Glutamatergic neuron (in vitro differentiated cells): ENCODE results near the gene SEMA7A. TPM values are rescaled to one million over a fixed set of nuclear protein-coding genes. Genes with fewer than 3 reads are reported as not detected.
A peak's percentile ranks its signal among the peaks of the same experiment; 100 is the strongest.

Experiments
- DNase-seq: peaks from one replicate; pipeline ENCODE4 v3.0.0; 2022
- H3K27ac Mint-ChIP-seq: one replicate; pipeline ENCODE4 v1.8.0; 2020; ENCODE audit warnings: mild to moderate bottlenecking, mixed read lengths, inconsistent platforms; ENCODE audit not compliant: unreplicated experiment
- H3K27me3 Mint-ChIP-seq: one replicate; pipeline ENCODE4 v1.8.0; 2020; ENCODE audit warnings: mild to moderate bottlenecking, moderate library complexity, mixed read lengths, inconsistent platforms; ENCODE audit not compliant: unreplicated experiment
- H3K36me3 Mint-ChIP-seq: one replicate; pipeline ENCODE4 v1.8.0; 2020; ENCODE audit warnings: mild to moderate bottlenecking, mixed read lengths, inconsistent platforms; ENCODE audit not compliant: unreplicated experiment
- H3K4me1 Mint-ChIP-seq: one replicate; pipeline ENCODE4 v1.8.0; 2020; ENCODE audit warnings: mild to moderate bottlenecking, low read depth, mixed read lengths, inconsistent platforms; ENCODE audit not compliant: unreplicated experiment
- H3K4me3 Mint-ChIP-seq: one replicate; pipeline ENCODE4 v1.8.0; 2020; ENCODE audit warnings: mild to moderate bottlenecking, mixed read lengths, inconsistent platforms; ENCODE audit not compliant: unreplicated experiment
- H3K9me3 Mint-ChIP-seq: one replicate; pipeline ENCODE4 v1.8.0; 2020; ENCODE audit warnings: mild to moderate bottlenecking, moderate library complexity, mixed read lengths, inconsistent platforms; ENCODE audit not compliant: unreplicated experiment
- total RNA-seq: library from RNA; stranded (reverse); fragmentation: NEBNext Ultra II Directional; extraction: Animal tissue kit (Norgen Biotek cat#: 25700); gene quantifications from one replicate; pipeline ENCODE4 v1.2.1, GENCODE V29; 2021; ENCODE audit not compliant: unreplicated experiment
- TF ChIP-seq, protein P1 (sequence below): fragments of 200-600 bp; sonication (generic); IDR thresholded peaks from one replicate; pipeline ENCODE4 v1.5.0; 2021; ENCODE audit not compliant: partially characterized antibody, unreplicated experiment

Gene SEMA7A
- total RNA-seq, 1 donor from 2014 or later: 16.2 TPM

GRCh38 chr15:74454764-74455500 lies 21.2 kb upstream of the SEMA7A start:
- H3K9me3 Mint-ChIP-seq: no peaks in the 10 kb centered on the region
- TF ChIP-seq, protein P1, sequence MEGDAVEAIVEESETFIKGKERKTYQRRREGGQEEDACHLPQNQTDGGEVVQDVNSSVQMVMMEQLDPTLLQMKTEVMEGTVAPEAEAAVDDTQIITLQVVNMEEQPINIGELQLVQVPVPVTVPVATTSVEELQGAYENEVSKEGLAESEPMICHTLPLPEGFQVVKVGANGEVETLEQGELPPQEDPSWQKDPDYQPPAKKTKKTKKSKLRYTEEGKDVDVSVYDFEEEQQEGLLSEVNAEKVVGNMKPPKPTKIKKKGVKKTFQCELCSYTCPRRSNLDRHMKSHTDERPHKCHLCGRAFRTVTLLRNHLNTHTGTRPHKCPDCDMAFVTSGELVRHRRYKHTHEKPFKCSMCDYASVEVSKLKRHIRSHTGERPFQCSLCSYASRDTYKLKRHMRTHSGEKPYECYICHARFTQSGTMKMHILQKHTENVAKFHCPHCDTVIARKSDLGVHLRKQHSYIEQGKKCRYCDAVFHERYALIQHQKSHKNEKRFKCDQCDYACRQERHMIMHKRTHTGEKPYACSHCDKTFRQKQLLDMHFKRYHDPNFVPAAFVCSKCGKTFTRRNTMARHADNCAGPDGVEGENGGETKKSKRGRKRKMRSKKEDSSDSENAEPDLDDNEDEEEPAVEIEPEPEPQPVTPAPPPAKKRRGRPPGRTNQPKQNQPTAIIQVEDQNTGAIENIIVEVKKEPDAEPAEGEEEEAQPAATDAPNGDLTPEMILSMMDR: no peak
- H3K36me3 Mint-ChIP-seq: no peaks in the 10 kb centered on the region
- H3K4me1 Mint-ChIP-seq: peaks cover 13% of the 10 kb centered on the region
- no peak overlapping the region for H3K27ac Mint-ChIP-seq
- H3K4me3 Mint-ChIP-seq: no peak overlapping the region
- no peak for DNase-seq
- H3K27me3 Mint-ChIP-seq: no peaks in the 10 kb centered on the region

DNA sequence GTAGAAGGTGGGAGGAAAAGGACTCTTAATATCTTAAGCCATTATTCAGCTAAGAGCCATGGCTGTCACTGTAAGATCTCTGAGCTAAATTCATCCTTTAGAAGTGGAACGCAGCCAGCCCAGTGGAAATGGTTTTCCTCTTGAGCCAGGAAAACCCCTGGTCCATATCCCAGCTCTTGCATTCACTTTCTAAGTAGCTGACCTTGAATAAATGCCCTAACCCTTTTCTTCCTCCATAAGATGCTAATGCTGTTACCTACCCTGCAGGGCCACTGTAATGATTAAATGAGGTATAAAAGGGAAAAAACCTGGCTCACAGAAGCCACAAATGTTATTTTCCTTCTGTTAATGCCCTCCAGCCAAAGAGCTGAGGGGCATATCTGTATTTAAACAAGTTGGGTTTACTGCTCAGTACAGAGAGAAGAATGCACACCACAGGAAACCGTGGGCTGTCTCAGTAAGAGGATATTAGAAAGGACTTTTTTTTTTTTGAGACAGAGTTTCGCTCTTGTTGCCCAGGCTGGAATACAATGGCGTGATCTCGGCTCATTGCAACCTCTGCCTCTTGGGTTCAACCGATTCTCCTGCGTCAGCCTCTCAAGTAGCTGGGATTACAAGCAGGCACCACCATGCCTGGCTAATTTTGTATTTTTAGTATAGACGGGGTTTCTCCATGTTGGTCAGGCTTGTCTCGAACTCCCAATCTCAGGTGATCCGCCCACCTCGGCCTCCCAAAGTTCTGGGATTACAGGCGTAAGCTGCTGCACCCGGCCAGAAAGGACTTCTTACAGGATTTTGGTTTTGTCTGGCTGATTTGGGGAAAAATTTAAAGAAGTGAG lies 20.4 kb upstream of the SEMA7A start:
- TF ChIP-seq, protein P1: no peak
- Mint-ChIP-seq H3K27ac (no peak overlapping the region), H3K9me3 (no peaks in the 10 kb centered on the region), H3K36me3 (no peaks in the 10 kb centered on the region), H3K4me3 (no peak overlapping the region), H3K27me3 (no peaks in the 10 kb centered on the region), H3K4me1 (peaks cover 13% of the 10 kb centered on the region)
- no peak for DNase-seq

GRCh38 chr15:74451861-74452835 lies 18.4 kb upstream of the SEMA7A start:
- H3K27me3 Mint-ChIP-seq: no peaks in the 10 kb centered on the region
- peak; percentile 66 for DNase-seq
- no peaks in the 10 kb centered on the region for H3K36me3 Mint-ChIP-seq

GRCh38 chr15:74451322-74451721 lies 17.6 kb upstream of the SEMA7A start:
- no peak overlapping the region for H3K27ac Mint-ChIP-seq
- H3K4me1 Mint-ChIP-seq: peaks cover 13% of the 10 kb centered on the region
- no peaks in the 10 kb centered on the region for H3K27me3 Mint-ChIP-seq
- no peak overlapping the region for H3K4me3 Mint-ChIP-seq
- TF ChIP-seq, protein P1: no peak
- no peaks in the 10 kb centered on the region for H3K36me3 Mint-ChIP-seq
- H3K9me3 Mint-ChIP-seq: no peaks in the 10 kb centered on the region
- DNase-seq: no peak

More at GRCh38 chr15:74451861-74452835, 18.4 kb upstream of the SEMA7A start:
- peak overlapping the region; percentile 55 for H3K4me3 Mint-ChIP-seq
- peaks cover 13% of the 10 kb centered on the region for H3K4me1 Mint-ChIP-seq
- TF ChIP-seq, protein P1: no peak
- no peak overlapping the region for H3K27ac Mint-ChIP-seq
- H3K9me3 Mint-ChIP-seq: no peaks in the 10 kb centered on the region
